C1 segment of cervical spinal cord (tissue), 14 donors: ENCODE data around the gene SEPTIN6.
A peak's percentile ranks its signal among the peaks of the same experiment; 100 is the strongest.

Source experiments
- DNase-seq, 14 donors: peaks; one replicate each; lab custom pipeline; 2025; lab: John Stamatoyannopoulos, UW

SEPTIN6 gene

DNA sequence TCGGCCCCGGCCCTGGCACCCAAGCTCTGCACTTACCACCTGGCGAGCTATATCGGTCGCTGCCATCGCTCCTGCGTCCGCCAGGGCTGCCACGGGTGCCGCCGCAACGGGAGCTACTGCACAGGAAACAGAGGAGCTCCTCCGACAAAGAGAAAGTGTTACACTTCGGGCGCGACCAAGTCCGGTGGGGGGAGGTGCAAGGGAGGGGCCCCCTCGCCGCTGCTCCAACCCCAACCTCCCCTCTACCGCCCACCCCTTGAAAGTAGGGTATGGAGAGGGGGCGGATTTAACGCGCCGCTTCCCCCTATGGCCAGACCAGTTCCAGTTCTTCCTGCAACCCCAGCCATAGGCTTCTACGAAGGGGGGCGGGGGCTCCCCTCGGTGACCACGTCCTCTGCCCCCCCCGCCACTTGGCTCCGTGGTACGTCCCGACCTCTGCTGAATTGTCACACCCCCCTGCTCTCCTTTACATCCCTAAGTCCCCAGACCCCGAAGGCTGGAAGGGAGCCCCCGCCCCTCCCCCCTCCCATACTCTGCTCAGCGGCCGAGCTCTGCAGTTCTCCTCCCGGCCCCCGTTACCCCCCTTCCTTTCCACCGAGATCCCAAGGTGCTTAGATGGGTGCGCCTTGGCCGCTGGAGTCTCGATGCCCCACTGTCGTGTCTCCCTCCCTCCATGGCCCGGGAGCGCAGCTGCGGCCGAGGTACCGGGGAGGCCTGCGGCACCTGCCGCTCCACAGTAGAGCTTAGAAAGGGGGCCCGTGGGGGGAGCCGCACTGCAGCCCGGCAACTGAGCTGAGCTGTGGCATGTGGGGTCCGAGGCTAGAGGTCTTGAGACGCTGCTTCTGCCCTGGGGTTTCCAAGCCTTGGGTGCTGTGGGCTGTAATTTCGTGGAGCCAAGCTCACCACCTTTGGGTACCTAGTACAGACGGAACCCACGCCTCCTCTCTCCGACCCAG, at the start of gene SEPTIN6:
Gene SEPTIN6 (minus strand): TSS at position 129 of the 956 bp plus-strand sequence. CDS start 63 bp downstream, at position 66.
- peak in 11 of 14 donors; percentile 7 to 66 (median 47) for DNase-seq

DNA sequence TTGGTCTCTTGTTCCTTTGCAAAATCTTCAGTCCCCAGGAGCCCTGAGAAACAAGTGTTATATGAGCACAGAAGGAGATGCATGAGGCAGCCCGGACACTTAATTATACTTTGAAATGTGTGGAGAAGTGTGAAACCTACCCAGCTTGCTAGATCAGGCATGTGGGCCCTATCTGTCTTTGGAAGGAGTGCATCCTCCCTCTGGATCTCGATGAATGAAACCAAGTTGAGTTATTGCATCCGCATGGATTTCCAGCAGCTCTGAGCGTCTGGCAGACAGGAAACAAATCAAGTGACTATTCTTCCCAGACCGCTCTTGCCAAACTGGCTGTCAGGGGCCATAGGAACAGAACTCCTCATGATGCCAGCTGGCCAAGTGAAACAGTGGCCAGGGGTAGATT, 45.8 kb upstream of the SEPTIN6 start:
- DNase-seq, result peak in 1 of 14 donors; percentile 13

DNA sequence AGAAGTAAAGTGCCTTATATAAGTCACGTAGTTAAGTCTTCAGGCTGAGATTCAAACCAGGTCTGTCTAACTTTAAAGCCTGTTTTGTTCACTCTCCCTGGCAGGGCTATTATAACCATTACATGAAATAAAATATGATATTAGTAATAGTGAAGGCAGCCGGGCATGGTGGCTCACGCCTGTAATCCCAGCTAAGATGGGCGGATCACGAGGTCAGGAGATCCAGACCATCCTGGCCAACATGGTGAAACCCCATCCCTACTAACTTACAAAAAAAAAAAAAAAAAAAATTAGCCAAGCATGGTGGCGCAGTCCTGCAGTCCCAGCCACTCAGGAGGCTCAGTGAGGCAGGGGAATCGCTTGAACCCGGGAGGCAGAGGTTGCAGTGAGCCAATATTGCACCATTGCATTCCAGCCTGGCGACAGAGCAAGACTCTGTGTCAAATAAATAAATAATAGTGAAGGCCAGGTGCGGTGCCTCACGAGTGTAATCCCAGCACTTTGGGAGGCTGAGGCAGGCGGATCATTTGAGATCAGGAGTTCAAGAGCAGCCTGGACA, 43.3 kb upstream of the SEPTIN6 start:
- DNase-seq, result no peak

DNA sequence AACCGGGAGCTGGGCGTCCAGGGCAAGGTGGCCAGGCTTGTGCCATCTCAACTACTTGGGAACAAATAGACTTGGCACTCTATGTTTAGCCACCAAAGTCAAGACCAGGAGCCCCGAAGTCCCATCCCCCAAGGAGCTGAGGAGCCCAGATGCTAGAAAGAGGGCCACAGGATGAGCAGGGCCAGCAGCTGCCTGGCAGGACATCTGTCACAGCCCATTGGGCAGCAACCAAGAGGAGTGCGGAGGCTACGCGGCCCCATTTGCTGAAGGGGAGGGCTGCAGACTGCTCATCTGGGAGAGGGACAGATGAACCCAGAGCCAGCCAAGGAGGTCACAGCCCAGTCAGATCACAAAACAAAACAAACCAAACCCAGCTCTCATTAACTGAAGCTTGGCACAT, 42.5 kb upstream of the SEPTIN6 start:
- DNase-seq, result peak in 1 of 14 donors; percentile 28

DNA sequence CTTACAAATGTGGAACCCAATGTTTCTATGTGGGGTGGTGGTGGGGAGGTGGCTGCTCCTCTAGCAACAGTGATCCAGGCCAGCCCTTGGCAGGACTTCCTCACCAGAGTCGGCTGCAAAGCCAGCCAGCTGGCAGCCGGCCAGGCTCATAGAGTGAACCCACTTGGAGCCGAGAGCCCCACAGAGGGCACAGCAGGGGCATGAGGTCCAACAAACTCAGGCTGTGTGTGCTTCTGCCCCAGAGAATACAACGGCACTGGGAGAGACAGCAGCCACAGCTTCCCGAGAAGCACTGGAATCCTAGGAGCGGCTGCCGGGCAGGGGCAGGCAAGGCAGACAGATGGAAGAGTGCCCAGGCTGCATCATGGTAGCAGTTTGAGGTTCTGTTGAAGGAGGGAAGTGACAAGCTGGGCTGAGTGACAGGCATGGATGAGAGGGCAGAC, 42.0 kb upstream of the SEPTIN6 start:
- DNase-seq, result peak in 13 of 14 donors; percentile 1 to 68 (median 27)

DNA sequence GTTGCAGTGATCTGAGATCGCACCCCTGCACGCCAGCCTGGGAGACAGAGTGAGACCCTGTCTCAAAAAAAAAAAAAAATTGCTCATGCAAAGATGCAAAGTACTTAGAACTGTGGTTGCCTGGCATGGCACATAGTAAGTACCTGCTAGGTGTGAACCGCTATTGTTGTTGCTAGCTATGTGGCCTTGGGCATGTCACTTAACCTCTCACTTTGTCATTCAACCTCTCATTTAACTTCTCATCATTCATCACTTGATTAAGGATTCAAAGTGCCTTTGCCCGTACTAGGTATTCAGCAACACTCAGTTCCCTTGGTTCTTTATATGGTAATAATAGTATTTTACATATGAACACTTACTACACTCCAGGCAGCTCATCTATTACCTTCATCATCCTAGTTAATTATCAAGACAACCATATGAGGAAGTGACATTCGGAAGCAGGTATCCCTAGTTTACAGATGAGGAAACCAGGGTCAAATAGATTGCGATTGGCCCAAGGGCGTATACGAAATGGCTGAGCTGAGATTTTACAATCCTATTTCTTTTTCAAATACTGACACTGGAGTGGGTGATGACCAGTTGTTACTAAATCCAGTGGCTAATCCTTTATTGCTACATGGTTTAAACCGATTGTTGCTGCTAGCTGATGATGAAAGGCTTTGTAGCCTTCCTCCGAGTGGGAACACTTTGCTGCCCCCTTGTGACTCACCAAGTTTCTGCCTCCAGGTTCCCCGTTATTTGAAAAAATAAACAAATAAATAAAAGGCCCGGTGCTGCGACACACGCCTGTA, 36.6 kb upstream of the SEPTIN6 start:
- DNase-seq, result peak in 5 of 14 donors; percentile 0 to 14 (median 5)

DNA sequence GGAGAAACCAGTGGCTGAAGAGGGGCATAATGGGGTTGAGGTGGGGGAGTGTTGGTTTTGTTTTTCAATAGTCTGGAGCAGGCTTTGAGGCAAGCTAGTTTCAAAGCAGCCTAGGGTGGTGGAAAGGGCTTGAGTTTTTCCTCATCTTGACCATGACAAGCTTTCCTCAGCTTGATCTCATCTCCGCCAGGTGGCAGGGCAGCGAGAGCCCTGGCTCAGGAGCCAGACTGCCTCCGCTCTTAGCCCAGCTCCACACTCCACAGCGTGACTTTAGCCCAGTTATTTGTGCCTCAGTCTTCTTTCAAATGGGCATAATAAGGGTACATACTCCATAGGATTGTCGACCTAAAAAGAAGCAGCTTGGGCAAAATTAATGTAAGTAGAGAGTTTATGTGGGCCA, 35.5 kb upstream of the SEPTIN6 start:
- DNase-seq, result no peak

DNA sequence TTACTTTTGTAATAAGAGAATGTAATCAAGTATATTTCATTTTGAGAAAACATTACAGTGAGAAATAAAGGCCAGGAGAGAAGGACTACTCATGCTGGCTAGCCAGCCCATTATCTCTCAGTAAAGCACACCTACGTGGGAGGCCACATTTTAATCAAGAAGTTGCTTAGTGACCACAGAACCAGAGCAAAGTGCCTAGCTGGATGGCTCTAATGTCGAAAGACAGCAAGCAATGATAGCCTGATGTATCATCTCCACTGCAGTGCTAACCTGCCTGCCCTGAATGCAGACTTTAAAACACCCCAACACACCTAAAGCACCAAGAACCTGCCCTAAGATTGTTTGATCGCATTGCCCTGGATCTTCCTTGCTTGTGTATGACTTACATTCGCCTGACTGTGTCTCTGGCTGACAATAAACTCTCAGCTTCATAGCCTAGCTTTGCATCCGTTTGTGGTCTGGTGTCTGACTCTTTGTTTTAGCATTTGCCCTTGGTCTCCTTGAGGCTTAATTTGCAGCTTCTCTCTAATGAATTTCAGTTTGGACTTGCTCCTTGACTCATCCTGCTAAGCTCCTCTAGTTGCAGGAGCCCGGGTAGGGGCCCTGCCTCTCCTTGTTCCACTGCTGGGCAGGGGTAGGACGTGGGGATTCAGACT, 34.1 kb upstream of the SEPTIN6 start:
- DNase-seq, result no peak

DNA sequence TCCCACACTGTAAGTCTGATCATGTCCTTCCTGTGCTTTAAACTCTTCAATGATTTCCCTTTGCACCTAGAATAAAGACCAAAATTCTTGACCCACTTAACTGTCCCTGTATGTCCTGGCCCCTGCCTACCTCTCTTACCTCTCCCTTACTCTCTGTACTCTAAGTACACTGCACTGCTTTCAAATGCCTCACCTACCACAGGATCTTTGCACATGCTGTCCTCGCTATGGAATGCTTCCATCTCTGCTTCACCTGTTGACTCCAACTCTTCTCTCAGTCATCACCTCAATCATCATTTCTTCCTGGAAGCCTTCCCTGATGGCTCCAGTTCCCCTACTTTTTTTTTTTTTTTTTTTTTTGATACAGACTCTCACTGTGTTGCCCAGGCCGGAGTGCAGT, 29.0 kb upstream of the SEPTIN6 start:
- DNase-seq, result no peak

DNA sequence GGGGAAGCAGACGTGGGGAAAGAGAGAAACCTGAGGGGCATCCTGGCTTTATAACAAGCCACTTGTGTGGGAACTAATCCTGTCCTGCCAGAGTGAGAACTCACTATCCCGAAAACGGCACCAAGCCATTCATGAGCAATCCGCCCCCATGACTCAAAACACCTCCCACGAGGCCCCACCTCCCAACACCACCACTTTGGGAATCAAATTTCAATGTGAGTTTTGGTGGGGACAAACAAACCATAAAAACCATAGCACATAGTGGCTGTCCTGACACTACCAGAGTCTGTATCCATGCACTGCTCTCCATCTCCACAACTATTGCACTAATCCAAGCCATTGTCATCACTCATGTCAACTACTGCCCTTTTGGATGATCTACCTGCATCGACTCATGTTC, 28.5 kb upstream of the SEPTIN6 start:
- DNase-seq, result no peak

DNA sequence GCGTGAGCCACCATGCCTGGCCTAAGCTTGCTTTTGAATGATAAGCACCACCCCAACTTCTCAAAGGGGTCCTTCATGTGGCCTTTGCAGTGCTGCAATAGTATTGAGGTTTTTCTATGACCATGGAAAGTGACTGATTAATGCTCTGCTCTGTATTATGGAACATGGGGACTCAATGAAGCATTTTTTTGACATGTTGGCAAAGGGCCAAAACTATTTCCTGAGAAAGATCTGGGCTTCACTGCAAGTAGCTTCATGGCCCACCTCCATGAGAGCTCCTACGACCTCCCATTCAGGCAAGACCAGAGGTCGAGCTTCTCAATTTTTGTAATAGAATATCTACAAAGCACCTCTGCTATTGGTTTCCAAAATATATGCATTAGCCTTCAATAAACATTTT, 16.7 kb upstream of the SEPTIN6 start:
- no peak for DNase-seq

DNA sequence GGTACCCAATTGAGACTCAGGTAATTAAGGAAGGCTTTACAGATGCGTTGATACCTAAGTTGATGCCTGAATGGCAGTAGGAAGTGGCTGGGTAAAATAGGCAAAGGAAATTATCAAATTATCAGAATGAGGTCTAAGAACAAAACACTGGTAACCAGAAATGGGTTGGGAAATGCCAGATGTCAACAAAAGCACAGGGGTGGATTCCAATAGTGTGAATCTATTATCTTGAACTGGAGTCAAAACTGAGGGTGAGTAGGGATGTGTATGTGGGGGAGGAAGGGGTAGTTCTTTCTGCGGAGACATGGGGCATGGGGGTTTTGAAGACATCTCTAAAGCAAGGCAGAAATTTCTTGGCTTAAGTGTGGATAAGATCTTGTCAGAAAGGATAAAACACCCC, 16.0 kb upstream of the SEPTIN6 start:
- DNase-seq, result no peak

DNA sequence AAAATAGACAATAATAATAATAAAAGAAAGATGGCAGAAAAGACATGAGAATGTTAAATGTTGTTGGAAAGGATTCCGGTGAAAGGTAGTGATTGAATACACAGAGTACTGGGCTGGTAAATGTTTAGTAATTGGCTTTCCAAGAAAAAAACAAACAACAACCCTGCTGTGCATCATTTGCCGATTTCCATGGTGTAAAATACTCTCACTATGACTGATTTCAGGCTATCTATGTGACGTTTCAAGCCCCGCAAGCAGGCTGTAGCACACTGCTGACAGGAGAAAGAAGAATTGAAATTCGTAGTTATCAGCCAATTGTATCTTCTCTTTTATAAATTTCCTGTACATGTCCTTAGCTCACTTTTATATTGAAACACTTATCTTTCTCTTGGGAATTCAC, 13.6 kb upstream of the SEPTIN6 start:
- DNase-seq, result no peak

DNA sequence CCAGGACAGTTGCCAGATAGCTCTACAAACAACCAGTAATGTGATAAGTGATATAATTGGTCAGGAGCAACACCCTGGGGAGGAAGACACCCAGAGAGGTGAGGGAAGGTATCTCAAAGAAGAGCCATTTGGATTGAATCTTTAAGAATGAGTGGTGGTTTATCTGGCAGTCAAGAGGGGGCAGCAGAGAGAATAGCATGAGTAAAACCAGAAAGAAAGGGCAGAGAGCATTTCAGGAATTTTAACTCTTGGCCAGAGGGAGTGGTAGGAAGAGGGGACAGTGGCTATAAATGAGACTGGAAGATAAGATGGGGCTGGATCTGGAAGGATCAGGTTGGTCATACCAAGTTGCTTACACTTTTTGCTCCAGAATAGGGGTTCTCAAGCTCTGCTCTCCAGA, 5.9 kb upstream of the SEPTIN6 start:
- DNase-seq, result peak in 1 of 14 donors; percentile 2

DNA sequence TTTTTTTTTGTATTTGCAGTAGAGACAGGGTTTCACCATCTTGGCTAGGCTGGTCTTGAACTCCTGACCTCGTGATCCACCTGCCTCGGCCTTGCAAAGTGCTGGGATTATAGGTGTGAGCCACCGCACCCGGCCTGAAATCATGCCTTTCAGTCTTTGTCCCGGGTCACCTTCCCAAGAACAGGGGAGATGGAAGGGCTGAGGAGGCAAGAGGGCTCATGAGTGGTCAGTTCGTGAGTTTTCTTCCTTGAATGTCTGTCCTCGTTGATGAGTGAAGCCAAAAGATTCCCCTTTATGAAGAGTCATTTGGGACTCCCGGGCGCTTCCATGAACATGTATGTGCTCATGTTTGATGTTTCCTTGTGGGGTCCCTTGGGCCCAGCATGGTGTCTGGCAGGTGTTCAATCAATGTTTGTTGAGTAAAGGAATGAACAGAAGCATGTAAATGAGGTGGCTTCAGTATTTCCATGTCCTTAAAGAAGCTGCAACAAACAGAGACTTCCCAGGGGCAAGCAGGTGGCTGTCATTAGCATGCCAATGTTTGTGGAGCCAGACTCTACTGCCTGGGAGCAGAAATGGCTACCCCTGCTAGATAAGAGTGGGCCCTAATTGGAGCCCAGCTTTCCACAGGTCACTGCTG, 3.4 kb upstream of the SEPTIN6 start:
- DNase-seq, result no peak

DNA sequence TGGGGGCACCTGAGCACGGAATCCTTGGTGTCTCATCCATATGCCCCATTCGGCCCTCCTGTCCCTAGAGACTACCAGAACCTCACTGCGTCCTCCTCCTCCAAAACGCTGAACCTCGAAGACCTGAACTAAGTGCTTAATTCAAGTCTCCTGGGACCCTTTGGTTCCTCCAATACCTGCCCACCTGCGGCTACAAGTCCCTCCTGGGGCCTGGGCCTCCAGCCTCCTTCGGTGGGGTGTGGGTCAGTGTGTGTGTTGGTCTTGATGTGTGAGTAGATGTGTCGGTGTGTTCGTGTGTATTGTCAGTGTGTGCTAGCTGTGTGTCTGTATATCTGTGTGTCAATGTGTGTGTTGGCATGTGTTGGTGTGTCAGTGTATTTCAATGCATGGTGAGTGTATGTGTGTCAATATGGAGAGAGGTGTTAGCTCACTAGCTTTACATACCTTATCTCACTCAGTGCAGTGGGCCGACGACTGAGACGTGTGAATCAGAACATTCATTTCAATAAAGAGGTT, 2.6 kb upstream of the SEPTIN6 start:
- no peak for DNase-seq

DNA sequence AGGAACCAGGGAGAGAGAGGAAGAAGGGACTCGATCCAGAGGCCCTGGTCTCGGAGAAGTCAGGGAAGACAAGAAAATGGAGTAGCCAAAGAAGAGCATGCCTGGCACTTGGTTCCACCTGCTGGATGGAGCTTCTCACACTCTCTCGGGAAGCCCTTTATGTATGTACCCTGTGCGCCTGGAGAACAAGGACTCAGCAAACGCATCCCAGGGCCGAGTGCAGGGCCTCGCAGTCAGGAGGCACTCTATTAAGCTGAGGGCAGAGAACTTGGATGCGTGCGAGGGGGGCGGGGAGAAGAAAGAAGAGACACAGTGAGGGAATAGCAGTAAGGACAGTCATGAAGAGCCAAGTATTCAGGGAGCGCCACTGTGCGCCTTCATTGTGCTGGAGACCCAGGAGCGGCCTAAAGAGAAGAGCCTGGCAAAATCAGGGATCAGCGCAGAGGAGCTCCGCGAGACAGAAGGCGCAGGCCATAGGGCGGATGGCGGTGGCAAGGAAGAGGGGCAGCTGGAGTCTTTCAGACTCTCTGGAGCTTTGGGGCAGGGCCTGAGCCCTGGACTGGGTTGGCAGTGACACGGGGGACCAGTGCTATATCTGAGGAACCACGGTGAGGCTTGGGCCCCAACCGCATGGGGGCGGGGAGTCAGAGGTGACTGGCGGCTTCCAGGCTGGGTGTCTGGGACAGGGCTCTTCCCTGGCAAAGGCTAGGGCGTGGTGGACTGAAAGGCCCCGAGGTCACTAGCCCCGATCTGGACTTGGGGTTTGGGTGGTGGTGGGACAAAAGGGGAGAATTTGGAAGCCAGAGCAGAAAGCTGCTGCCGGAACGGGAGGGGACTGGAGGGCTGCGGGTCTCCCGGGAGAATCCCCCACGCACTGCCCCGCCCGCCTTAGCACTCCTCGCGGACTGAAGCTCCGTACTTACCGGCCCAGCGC, 1.9 kb upstream of the SEPTIN6 start:
- no peak for DNase-seq

DNA sequence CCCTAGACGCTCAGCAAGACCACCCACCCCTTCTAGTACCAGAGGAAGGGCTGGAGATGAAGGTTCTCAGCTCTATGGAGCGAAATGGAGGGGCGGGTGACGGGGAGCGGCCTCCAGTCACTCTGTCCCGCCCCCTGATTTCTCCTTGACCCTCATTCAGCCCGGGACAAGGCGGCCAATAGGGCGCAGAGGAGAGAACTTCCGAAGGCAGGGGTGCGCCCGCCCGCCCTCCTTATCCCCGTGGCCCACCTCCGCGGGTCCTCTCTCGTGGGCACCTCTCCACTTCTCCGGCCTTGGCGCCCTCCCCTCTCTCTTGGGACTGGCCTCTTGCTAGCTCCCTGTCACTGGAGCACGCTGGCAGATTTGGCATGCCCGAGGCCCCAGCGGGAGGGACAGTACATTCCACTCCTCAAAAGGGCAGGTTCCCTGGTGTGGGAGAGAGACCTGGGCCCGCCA, 1.1 kb upstream of the SEPTIN6 start:
- DNase-seq, result no peak

DNA sequence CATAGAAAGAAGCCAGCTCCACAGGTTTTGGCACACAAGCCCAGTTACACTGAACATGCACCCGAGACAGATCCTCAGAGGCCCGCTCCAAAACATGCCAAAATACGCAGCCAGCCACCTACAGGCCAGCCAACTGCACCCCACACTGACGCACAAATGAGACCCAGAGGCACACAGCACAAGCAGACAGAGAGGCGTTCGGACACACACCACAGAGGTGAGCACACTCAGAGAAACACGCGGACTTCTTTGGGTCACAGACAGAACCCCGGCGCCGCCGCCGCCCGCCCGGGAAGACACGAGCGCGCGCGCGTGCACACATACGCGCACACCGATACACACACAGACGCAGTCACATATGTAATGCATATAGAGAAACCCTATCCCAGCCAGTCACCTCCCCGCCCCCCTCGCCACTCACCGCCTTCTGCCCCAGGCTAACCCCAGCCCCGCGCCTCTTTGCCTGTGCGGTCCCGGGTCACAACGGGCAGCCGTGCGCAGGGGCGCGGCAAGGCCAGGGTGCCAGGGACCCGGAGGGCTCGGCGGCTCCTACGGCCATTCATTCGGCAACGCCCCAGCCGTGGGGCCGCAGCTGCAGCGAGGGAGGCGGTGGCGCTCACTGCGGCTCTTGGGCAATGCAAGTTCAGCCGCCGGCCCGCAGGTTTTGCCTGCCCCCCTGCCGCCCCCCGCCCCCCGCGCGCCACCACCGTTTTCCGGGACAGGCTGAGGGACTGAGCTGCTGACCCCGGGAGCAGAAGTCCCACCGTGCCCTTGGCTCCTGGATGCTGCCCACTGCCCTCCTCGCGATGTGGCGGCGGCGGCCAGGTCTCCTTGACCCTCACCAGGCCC, 553 bp downstream of the SEPTIN6 start:
- DNase-seq, result peak in 4 of 14 donors; percentile 2 to 60 (median 27)
